CD4-positive, alpha-beta T cell treated with Interferon gamma for 1 hour (primary cell): Measurements from ENCODE around the gene WDR64.
"Not testable (repeated sequence)": the region's sequence is repeated elsewhere in the genome, so short reads cannot be mapped to it uniquely, and the experiment has no call there.

Source experiments
- DNase-seq: peaks from one replicate; pipeline ENCODE4 v3.0.0-alpha.2; 2020

WDR64 gene

DNA sequence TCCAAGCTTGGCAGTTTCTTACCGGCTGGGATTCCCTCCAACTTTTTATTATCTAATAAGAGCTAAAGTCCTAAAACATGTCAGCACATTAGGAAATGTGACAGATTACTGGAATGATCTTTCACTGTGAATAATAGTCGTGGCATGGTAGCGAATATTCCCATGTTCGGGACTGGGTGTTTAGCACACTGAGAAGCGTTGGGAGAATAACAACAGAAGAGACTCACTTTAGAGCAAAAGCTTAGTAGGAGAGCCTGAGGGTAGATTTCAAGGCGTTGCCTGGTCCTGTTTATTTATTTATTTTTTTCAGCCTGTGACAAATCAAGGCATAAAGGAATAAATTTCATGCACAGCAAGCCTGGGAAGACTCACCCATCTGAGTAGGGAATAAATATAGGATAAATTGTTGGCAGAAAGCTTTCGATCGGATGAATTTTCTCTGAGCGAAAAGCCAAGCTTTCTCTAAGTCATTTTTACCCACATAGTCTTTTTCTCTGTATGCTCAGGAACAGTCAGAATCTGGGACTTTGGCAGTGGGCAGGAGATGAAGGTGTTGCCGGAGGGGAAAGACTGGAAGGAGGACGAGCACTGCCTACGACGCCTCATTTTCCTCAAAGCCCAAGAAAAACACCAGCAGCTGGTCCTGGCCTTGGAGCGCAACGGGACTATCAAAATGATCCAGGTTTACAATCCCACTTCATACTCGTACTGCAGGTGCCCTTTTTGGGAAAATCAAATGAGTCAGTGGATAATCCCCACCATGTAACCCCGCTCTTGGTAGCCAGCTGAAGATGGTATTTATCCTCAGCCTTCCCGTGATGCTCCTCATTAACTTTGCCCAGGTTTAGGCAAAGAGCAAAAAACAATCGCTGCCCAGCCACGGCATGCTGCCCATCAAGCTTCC, 97.2 kb downstream of the WDR64 start:
- no peak for DNase-seq

DNA sequence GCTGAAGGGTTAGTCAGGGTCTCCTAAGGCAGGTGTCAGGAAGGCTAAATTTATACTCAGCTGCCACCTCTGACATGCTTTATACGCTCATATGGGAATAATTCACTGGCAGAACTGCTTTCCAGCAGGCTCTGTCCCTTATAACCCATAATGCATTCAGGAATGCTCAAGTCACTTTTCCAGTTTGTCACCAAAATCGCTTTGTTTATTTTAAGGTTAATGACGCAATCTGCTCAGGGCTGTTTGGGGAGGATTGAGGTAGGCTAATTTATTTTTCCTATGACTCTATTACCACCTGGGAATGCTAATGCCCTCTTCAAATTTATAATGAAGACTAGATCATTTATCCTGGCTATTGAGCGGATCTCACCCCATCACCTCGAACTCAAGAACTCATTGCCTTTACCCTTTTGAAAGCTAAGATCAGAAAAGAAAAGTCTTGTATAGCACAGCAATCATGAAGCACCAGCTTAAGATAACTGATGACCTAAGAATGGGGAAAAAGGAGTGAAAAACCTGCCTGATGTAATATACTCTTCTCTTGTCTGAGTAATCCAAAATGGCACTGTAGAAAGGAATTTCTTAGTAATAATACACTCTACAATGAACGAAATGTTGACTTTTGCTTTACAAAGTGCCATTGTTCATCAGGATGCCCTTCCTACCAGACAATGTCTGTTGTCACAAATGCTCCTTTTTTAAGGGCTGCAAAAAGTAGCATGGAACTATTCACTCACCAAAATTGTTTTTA, 98.0 kb downstream of the WDR64 start:
- no peak for DNase-seq

DNA sequence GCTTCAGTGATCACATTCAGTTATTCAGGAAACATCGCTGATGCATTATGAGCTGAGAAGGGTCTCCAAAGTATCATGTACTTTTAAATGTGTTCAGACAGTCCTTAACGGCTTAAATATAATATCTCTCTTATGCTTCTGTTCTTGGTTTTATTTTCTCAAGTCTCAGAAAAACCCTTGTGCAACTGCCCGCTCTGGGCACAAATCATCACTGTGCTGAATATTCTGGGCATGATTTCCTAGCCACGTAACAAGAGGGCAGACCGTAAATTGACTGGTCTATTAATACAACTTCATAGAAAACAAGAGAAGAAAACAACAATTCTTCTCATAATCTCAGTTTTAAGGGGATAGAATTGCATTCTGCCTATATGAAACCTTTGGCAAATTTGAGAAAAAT, 99.4 kb downstream of the WDR64 start:
- DNase-seq = no peak

GRCh38 chr1:241762713-241763339, 110.7 kb downstream of the WDR64 start:
- DNase-seq = no peak

GRCh38 chr1:241765390-241765789, 113.3 kb downstream of the WDR64 start:
- DNase-seq = no peak

GRCh38 chr1:241767737-241768136, 115.7 kb downstream of the WDR64 start:
- no peak for DNase-seq

DNA sequence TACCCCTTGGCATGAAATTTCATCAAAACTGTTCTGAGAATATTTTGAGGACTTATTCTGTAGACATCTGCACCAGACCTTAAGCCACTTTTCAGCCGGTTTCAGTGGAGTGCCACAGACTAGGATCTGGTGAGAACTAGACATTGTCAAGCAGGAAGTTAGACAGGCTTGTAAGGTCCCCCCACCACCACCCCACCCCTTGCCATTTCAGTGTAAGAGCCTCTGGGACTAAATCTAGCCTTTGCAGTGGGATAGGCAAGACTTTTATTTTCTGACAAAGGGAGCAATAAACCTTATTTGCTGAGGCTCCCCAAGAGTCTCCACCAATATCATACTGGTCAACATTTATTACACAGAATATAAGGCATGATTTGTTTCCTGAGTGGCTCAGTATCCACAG, 118.0 kb downstream of the WDR64 start:
- no peak for DNase-seq

GRCh38 chr1:241771117-241771516, 119.0 kb downstream of the WDR64 start:
- no peak for DNase-seq

GRCh38 chr1:241772932-241773500, 120.9 kb downstream of the WDR64 start:
- DNase-seq = no peak

DNA sequence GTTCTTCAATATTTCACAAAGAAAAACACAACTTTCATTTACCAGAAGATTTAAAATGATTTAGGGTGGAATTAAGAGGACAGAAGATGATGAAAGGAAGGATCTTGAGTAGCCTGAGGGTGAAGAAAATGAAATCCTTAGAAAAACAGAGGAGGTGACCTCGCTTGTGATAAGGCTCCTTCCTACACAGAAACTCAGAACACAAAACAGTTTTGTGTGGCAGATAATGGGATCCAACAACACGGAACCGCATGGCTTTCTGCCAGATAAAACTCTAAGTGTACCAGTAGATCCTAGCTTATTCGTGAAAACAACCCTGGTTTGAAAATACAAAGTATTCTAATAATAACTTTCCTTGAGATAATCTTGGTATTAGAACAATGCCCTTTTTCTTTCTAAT, 121.9 kb downstream of the WDR64 start:
- no peak for DNase-seq

DNA sequence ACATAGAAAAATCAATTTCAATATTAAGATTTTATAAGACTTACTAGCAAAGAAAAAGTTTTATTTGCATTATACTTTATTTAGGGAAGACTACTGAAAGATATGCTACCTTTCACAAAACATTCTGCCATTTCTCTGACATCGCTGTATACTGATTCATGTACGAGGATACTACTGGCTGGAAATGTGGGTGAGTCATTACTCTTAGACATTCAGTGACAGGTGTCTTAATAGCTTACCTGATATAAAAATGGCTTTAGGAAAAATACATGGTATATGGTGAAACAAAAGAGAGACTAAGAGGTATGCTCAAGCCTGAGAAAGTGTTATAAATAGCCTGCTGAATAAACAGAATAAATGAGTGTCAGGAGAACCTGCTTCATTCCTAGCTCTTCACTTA, 122.9 kb downstream of the WDR64 start:
- DNase-seq = no peak

DNA sequence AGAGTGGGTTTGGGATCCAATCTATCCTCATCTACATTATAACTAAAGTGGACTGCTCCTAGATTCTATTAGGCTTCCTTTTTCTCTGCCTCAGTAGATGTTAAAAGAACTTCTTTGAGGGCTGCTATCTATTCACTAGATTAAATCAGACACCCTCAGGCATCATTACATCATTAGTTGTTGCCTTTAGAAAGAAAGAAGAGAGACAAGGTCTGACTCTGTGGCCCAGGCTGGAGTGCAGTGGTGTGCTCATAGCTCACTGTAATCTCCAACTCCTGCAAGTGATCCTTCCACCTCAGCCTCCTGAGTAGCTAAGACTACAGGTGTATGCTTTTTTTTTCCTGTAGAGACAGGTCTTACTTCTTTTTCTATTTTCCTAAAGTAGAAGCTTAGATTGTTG, 124.8 kb downstream of the WDR64 start:
- DNase-seq = no peak

- DNase-seq = no peak
Observed at GRCh38 chr1:241778117-241778516, 126.0 kb downstream of the WDR64 start.

- DNase-seq = no peak
Observed at GRCh38 chr1:241779897-241780296, 127.8 kb downstream of the WDR64 start.

GRCh38 chr1:241782396-241782795, 130.3 kb downstream of the WDR64 start:
- no peak for DNase-seq

DNA sequence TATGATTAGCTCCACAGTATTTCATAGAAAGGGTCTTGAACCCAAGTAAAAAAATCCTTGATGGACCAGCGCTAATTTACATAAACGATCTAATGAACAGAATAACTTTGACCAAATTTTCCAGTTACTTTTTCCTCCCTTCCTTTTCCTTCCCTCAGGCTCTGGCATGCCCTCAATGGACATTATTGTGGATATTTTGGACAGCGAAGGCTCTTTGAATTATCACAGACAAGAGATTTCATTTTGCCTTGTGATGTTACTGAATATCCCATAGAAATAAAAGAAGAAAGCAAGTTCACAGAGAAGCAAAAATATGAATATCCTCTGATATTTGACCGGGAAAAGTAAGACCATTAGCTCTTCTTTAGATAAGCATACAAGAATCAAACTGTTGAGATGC, 135.6 kb downstream of the WDR64 start:
- DNase-seq = no peak

DNA sequence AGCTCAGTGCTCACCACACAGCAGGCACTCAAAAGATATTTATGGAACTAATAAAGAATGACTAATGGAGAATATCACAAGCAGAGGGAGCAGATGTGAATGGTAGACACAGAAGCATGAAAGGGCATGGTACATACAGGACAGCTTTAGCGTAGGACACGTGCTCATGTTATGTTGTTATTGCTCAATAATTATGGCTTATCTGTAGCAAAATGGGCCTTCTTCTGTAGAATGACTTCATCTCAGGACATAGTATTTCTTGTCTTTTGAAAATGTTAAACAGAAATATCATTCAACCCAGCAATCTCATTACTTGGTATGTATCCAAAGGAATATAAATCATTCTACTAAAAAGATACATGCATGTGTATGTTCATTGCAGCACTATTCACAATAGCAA, 137.0 kb downstream of the WDR64 start:
- no peak for DNase-seq

DNA sequence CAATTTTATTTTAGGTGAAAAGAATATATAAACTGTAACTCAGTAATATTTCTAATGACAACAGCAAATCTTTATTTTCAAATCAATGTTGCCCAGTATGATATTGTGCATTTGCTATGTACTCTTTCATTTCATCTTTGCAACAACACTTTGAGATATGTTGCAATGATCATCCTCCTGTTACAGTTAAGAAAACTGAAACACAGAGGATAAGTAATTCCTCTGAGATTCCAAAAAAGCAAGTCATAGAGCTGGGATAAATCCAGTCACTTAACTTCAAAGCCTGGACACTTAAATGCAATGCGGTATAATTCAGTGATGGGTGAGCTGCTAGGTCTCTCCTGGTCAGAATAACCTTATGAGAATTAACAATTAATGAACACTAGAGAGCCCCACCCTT, 147.3 kb downstream of the WDR64 start:
- no peak for DNase-seq

DNA sequence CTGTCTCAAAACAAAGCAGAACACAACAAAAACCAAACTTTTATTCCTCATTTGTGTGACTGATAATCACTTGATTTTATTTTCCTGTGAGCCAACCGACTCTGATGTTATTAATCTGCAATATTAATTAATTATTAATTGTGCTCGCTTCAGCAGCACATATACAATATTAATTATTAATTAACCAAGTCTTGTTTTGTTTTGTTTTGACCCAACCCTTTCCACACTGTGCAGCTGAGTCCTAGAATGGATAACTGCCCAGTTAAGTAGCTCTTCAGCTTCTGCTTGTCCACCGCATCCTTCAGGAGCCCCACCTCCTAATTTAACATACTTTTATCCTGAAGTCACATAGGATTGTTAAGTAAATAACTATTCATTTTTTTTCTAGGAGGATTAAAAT, 148.6 kb downstream of the WDR64 start:
- DNase-seq = no peak

DNA sequence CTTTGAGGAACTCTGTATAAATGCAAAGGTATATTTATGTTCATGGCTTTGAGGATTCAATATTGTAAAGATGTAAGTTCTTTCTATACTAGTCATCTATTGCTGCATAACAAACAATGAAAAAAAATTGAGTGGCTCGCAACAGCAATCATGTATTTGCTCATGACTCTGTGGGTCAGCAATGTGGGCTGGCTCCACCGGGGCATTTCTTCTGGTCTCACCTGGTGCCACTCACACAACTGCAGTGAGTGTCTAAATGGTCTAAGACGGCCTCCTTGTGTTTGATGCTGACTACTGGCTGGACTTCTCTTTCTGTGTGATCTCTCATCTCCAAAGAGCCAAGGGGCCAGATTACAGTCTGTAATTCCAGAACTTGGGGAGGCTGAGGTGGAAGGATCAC, 150.8 kb downstream of the WDR64 start:
- no peak for DNase-seq

DNA sequence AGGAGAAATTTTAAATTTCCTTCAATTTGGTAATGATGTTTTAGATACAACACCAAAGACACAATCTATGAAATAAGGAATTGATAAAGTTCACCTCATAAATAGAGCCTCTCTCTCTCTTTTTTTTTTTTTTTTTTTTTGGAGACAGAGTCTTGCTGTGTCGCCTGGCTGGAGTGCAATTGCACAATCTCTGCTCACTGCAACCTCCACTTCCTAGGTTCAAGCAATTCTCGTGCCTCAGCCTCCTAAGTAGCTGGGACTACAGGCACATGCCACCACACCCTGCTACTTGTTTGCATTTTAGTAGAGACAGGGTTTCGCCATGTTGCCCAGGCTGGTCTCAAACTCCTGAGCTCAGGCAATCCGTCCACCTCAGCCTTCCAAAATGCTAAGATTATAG, 152.6 kb downstream of the WDR64 start:
- not testable (repeated sequence) for DNase-seq

GRCh38 chr1:241808265-241808664, 156.2 kb downstream of the WDR64 start:
- no peak for DNase-seq

- DNase-seq = no peak
Observed at GRCh38 chr1:241810769-241811405, 158.8 kb downstream of the WDR64 start.
